GM06990 (cell line): Measurements from ENCODE around the gene SUZ12.
"Not testable (repeated sequence)": the region's sequence is repeated elsewhere in the genome, so short reads cannot be mapped to it uniquely, and the experiment has no call there.

Source experiments
- DNase-seq: peaks from one replicate; pipeline ENCODE4 v3.0.0-alpha.2; 2011; ENCODE audit not compliant: insufficient read length; ENCODE audit errors: extremely low read depth
- H3K27me3 ChIP-seq: replicated peaks from 2 replicates; pipeline ENCODE4 v1.6.0; 2011; ENCODE audit warnings: low read length; ENCODE audit not compliant: control insufficient read depth, insufficient read depth
- H3K36me3 ChIP-seq: 2 replicates; pipeline ENCODE4 v1.5.1; 2011; ENCODE audit warnings: low read length; ENCODE audit not compliant: control insufficient read depth, insufficient read depth
- H3K4me3 ChIP-seq: replicated peaks from 2 replicates; pipeline ENCODE4 v1.5.1; 2011; ENCODE audit warnings: low read depth, mild to moderate bottlenecking, control low read depth, low read length

Gene SUZ12

DNA sequence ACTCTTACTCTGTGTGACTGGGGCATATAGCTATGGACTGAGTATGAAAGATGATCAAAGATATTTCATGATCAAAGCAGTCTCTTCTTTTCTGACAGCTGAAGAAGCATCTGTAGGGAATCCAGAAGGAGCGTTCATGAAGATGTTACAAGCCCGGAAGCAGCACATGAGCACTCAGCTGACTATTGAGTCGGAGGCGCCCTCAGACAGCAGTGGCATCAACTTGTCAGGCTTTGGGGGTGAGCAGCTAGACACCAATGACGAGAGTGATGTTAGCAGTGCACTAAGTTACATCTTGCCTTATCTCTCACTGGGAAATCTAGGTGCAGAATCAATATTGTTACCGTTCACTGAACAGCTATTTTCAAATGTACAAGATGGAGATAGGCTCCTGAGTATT, 110.9 kb downstream of the SUZ12 start:
- H3K27me3 ChIP-seq, H3K36me3 ChIP-seq, DNase-seq: not testable (repeated sequence)

More for the DNA sequence above, 110.9 kb downstream of the SUZ12 start:
- not testable (repeated sequence) for H3K4me3 ChIP-seq
